Measurements from ENCODE around the gene SMAD5. TPM values are rescaled to one million over a fixed set of nuclear protein-coding genes. Genes with fewer than 3 reads are reported as not detected.

The SMAD5 gene
- total RNA-seq, 1 donor: 16.5 TPM

DNA sequence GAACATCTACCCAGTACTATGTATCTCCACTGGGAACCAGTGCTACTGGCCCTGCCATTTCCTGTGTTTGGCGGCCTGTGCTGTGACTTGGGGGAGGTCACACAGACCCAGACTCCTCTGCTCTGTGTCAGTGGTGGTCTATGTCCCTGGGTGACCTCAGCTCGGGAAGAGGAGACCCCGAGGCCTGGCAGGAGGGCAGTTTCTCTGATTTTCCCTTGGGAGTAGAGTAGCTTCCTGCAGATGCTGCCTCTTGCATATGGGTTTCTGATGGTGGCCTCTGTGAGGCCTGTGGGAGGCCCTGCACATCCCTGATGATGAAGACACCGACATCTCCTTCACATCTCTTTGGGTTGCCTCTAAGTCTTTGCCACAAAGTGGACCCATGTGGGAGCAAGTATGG, 73.3 kb downstream of the SMAD5 start:
- H3K27me3 ChIP-seq (ENCODE audit: insufficient read depth, low read length): no peaks in the 10 kb centered on the region
- H3K4me1 ChIP-seq (ENCODE audit: insufficient read depth, low read length): no peaks in the 10 kb centered on the region
- H3K9me3 ChIP-seq (ENCODE audit: low read depth, low read length): no peaks in the 10 kb centered on the region
- H3K4me3 ChIP-seq (ENCODE audit: low read length): no peak overlapping the region

DNA sequence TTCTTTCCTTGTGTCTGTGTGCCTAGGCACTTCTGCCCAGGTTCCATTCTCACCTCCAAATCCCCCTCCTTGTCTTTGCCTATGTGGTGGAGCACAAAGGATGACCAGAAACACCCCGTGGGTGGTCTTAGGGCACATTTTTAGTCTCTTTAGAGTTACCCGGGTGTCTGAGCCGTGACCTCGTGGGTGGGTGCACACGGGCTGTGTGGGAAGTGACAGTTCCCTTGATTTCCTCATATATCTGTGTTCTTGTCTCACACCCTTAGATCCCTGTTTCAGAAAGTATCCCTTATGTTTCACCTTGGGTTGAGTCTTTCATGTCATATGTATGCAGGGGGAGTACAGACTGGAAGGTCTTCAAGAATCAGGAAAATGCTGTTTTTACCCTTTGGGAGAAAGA, 73.7 kb downstream of the SMAD5 start:
- no peaks in the 10 kb centered on the region for H3K9me3 ChIP-seq (ENCODE audit: low read depth, low read length)
- no peaks in the 10 kb centered on the region for H3K27me3 ChIP-seq (ENCODE audit: insufficient read depth, low read length)
- H3K4me1 ChIP-seq (ENCODE audit: insufficient read depth, low read length): no peaks in the 10 kb centered on the region
- H3K4me3 ChIP-seq (ENCODE audit: low read length): no peak overlapping the region

DNA sequence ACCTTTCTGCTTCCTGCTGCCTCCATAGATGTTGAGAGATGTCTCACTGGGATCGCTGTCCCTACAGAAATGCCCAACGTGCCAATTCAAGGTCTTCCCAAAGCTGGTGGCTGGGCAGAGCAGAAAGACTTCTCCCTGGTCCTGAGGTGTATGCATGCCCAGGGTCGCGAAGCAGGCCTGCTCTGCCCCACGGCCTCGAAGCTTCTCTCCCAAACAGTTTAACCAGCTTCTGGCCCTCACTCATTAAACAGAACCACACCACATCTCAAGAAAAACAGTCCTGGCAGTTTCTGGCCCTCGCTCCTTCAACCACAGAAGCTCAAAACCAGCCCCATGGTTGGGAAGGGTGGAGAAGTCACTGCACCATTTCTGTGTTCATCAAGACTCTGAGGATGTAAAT, 75.0 kb downstream of the SMAD5 start:
- no peaks in the 10 kb centered on the region for H3K9me3 ChIP-seq (ENCODE audit: low read depth, low read length)
- no peak overlapping the region for H3K4me3 ChIP-seq (ENCODE audit: low read length)
- H3K4me1 ChIP-seq (ENCODE audit: insufficient read depth, low read length): no peaks in the 10 kb centered on the region
- no peaks in the 10 kb centered on the region for H3K27me3 ChIP-seq (ENCODE audit: insufficient read depth, low read length)

DNA sequence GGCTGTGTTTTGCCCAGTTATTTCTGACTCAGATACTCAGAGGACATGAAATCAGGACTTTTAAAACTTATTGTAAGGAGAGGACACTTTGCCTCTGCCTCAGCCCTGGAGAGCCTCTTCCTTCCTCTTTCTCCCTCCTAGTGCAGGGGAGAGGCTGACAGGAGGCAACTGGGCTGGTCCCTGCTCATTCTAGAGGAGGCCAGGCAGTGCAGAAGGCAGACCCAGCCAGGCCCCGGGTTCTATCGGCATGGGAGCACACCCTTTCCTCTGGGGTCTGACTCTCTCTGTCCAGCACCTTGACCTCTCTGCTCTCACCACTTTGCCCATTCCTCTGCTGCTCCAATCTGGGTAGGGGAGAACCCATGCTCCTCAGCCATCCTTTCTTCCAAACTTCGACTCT, 76.3 kb downstream of the SMAD5 start:
- no peaks in the 10 kb centered on the region for H3K4me1 ChIP-seq (ENCODE audit: insufficient read depth, low read length)
- no peak overlapping the region for H3K4me3 ChIP-seq (ENCODE audit: low read length)
- H3K9me3 ChIP-seq (ENCODE audit: low read depth, low read length): no peaks in the 10 kb centered on the region
- peaks cover 3% of the 10 kb centered on the region for H3K27me3 ChIP-seq (ENCODE audit: insufficient read depth, low read length)

DNA sequence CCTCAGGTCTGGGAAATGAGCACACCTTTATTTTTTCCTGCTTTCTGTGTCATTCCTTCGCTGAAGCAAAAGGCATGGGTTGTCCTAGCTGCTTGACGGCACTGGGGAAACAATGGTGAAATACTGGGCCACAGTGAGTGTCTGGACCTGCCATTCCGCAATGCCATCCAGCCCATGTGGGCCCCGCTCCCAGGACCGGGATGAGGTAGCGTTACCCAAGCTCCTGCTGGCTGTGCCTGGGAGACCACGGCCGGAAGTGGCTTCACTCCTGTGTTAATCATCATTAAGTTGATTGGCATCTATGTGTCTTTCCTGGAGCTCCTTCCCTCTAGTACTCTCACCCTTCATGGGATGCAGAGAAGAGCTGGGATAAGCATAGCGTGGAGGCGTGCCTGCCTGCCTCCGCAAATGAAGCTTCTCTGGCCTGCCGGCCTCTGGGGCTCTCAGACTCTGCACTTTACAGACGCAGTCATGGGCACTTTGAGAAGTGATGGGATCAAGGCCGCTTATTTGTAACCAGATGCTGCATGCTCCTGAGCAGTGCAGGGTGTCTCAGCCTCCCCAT, 76.8 kb downstream of the SMAD5 start:
- Histone ChIP-seq H3K4me1 (ENCODE audit: insufficient read depth, low read length) (no peaks in the 10 kb centered on the region), H3K27me3 (ENCODE audit: insufficient read depth, low read length) (peaks cover 3% of the 10 kb centered on the region), H3K4me3 (ENCODE audit: low read length) (no peak overlapping the region), H3K9me3 (ENCODE audit: low read depth, low read length) (no peaks in the 10 kb centered on the region)

DNA sequence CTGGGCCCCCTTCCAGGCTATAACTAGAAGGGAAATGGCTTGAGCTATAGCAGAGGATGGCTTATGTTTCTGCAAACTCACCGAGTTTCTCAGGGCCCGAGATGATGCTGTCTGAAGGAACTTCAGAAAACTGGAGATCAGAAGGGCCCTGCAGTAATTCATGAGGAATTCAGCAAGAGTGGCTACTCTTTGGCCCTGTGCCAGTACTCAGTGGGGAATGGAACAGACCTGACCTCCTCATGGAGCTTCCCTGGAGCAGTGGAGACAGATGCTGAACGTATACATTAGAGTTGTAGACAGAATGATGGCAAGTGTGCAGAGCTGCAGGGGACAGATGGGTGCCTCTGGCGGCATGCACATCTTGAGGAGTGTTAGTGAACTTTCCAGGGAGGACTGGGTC, 77.6 kb downstream of the SMAD5 start:
- Histone ChIP-seq H3K9me3 (ENCODE audit: low read depth, low read length) (no peaks in the 10 kb centered on the region), H3K4me1 (ENCODE audit: insufficient read depth, low read length) (no peaks in the 10 kb centered on the region), H3K4me3 (ENCODE audit: low read length) (no peak overlapping the region), H3K27me3 (ENCODE audit: insufficient read depth, low read length) (peaks cover 3% of the 10 kb centered on the region)

DNA sequence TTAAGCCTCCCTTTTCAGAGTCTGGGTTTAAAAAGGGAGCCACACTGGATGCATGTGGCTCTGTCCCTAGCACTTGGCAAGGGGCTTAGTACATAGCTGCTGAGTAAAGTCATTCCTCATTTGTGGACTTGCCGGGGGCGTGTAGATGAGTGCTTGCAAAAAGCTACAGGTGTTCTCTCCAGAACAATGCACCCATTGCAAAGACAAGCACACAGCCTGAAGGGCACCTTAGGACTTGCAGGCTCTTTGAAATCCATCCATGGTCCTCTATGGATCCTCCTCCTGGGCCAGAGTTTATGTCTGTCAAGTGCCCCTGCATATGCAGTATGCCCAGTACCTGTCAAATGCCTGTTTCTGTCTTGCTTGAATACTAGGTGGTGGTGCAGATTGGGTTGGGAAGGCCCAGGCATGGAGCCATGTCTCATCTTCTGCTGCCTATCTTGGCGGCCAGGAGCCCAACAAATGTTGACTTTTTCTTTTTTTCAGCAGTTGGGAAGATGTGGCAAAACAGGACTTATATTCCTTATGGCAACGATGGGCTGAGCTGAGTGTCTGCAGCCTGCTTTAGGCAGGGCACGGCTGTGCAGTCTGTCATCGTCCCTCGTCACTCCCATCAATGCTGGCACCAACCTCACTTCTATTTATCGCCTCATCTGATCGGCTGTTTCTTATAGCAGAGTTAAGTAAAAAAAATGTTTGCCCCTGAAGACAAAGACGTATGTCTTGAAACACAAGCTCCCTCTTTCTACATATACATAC, 78.8 kb downstream of the SMAD5 start:
- no peaks in the 10 kb centered on the region for H3K9me3 ChIP-seq (ENCODE audit: low read depth, low read length)
- H3K4me1 ChIP-seq (ENCODE audit: insufficient read depth, low read length): no peaks in the 10 kb centered on the region
- peaks cover 3% of the 10 kb centered on the region for H3K27me3 ChIP-seq (ENCODE audit: insufficient read depth, low read length)
- H3K4me3 ChIP-seq (ENCODE audit: low read length): no peak overlapping the region

DNA sequence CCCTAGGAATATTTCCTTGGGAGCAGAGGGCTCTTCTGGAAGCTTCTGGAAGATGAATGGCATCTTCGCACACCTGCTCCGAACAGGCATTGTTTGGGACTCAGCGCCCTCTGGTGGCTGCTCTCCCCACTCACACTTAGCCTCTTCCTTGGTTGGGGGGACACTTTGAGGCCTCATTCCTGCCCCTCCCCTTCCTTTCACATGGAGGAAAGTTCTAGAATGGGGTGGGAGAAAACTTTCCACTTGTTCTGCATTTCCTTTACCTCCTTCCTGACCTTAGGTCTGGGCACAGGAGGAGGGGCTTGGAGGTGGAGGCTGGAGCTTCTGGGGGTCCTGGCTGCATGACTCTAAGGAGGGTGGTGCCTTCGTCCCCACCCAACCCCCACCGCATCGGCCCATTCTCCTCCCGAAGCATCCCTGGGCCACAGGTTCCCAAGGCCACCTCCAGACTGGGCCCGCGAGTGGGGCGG, 79.6 kb downstream of the SMAD5 start:
- Histone ChIP-seq H3K4me3 (ENCODE audit: low read length) (no peak overlapping the region), H3K9me3 (ENCODE audit: low read depth, low read length) (no peaks in the 10 kb centered on the region), H3K27me3 (ENCODE audit: insufficient read depth, low read length) (peaks cover 3% of the 10 kb centered on the region), H3K4me1 (ENCODE audit: insufficient read depth, low read length) (no peaks in the 10 kb centered on the region)

DNA sequence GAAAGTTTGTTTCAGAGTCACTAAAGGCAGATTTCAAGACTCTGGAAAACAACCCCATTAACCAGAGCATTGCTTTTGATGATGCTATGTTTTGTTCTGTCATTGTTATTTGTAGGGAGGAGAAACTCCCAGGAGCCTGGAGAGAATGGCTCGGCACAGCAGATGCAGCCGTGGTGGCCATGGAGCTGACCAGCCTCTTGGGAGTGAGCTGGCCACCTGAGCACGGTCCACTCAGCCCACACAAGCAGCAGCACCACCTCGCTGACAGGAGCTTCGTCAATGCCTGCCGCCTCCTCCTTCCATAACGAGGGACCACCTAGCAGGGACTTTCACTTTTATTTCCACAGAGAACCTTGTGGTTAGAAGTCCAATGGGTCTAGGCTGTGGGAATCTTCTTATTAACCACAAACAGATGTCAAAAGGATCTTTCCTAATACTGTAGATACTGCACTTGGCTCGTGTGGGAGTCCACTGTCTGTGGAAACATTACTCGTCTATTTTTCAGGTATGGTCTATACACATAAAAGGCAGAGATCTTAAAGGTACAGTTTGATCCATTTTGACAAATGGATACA, 81.4 kb downstream of the SMAD5 start:
- H3K4me3 ChIP-seq (ENCODE audit: low read length): no peak overlapping the region
- H3K9me3 ChIP-seq (ENCODE audit: low read depth, low read length): no peaks in the 10 kb centered on the region
- peaks cover 3% of the 10 kb centered on the region for H3K27me3 ChIP-seq (ENCODE audit: insufficient read depth, low read length)

DNA sequence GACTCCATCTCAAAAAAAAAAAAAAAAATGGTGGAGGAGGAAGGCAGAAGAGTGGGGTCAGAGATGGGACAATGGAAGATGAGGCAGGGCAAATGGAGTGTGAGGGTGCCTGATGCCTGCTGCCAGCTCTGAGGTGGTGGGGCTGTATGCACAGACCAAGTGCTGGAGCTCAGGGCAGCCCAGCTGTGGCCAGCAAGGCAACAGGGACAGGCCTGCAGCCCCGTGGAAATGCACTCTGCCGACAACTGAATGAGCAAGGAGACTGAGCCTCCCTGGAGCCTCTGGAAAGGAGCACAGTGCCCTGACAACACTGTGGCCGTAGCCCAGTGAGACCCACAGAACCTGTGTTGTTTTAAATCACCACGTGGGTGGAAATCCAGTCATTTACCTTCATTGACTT, 83.2 kb downstream of the SMAD5 start:
- no peak overlapping the region for H3K4me3 ChIP-seq (ENCODE audit: low read length)
- H3K27me3 ChIP-seq (ENCODE audit: insufficient read depth, low read length): peaks cover 3% of the 10 kb centered on the region
- no peaks in the 10 kb centered on the region for H3K4me1 ChIP-seq (ENCODE audit: insufficient read depth, low read length)
- H3K9me3 ChIP-seq (ENCODE audit: low read depth, low read length): no peaks in the 10 kb centered on the region

More for the DNA sequence above, 81.4 kb downstream of the SMAD5 start:
- H3K4me1 ChIP-seq (ENCODE audit: insufficient read depth, low read length): no peaks in the 10 kb centered on the region

DNA sequence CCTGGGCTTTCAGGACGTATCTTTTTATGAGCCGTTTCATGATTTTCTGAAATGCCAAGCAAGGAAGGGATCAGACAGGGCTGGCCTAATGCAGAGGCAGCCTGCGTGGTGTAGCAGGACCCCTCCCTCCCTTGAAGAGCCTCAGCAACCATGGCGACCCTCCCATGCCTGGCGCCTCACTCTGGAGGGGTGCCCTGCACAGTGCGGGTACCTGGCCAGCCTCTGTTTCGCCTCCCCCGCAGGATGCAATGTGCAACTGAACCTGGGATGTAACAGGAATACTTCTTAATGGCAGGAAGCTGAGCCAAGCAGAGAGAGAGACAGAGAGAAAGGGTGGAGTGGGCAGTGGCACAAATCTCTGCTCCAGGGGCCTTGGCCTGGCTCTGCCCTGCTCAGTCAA, 83.6 kb downstream of the SMAD5 start:
- Histone ChIP-seq H3K9me3 (ENCODE audit: low read depth, low read length) (no peaks in the 10 kb centered on the region), H3K4me1 (ENCODE audit: insufficient read depth, low read length) (no peaks in the 10 kb centered on the region), H3K27me3 (ENCODE audit: insufficient read depth, low read length) (peaks cover 3% of the 10 kb centered on the region), H3K4me3 (ENCODE audit: low read length) (no peak overlapping the region)

DNA sequence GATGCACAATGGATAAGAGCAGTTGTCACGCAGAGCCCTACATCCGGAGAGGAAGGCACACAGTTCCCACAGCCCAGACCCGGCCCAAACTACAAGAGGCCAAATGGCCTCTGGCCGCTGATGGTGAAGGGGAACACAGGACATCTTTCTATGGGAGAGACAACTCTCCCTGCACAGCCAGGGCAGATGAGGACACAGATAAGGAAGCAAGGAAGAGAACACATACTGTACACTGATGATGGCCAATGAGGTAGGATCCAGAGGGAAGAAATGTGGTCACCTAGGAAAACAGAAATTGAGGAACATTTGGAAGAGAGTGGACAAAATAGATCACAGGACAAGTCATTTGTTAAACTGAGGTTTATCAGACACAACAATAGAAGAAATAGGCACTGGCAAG, 88.7 kb downstream of the SMAD5 start:
- Histone ChIP-seq H3K27me3 (ENCODE audit: insufficient read depth, low read length) (no peaks in the 10 kb centered on the region), H3K9me3 (ENCODE audit: low read depth, low read length) (no peaks in the 10 kb centered on the region), H3K4me1 (ENCODE audit: insufficient read depth, low read length) (no peaks in the 10 kb centered on the region), H3K4me3 (ENCODE audit: low read length) (no peak overlapping the region)

DNA sequence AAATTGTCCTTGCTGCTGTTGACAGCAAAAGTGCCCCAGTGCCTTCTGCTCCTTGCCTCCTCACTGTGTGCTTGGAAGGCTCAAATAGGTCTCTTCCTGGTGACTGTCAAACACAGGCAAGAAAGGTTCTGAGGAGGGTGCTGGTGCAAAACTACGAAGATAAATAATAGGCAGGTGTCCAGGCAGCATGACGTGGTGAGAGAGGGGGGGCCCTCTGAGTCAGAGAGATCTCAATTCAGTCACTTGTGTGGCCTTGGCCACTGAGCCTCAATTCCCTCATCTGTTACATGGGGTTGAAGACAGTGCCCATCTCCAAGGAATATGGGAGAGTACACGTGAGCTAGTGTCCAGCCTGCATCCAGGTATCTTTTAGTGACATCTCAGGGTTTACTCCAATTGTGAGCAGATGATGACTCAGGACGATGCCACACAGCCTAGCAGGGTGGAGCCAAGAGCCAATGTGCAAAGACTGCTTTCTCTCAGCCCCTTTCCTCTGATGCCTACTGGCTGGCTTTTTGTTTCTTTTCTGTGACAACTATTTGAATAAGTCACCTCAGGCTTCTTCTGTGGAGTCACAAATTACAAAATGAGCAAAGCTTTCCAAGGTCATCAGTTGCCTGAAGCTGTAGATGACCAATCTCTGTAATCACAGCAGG, 90.1 kb downstream of the SMAD5 start:
- H3K9me3 ChIP-seq (ENCODE audit: low read depth, low read length): no peaks in the 10 kb centered on the region
- no peaks in the 10 kb centered on the region for H3K27me3 ChIP-seq (ENCODE audit: insufficient read depth, low read length)
- H3K4me1 ChIP-seq (ENCODE audit: insufficient read depth, low read length): no peaks in the 10 kb centered on the region
- no peak overlapping the region for H3K4me3 ChIP-seq (ENCODE audit: low read length)

DNA sequence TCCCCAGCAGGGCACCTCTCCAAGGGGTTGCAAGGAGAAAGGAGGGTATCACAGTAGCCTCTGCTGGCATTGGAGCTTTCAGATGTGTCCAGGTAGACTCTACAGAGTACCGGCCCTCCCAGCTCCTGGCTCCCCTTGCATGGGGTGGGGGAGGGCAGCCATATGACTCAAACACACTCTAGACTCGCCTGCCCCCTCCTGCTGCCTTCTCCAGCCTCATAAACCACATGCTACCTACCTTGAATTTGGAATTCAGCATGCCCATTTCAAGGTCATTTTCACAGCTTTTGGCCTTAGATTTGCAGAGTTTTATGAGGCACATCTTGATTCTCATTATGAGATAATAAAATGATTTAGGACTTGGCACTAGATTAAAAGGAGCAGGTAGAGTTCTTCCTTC, 93.2 kb downstream of the SMAD5 start:
- H3K4me3 ChIP-seq (ENCODE audit: low read length): no peak overlapping the region
- no peaks in the 10 kb centered on the region for H3K4me1 ChIP-seq (ENCODE audit: insufficient read depth, low read length)
- H3K27me3 ChIP-seq (ENCODE audit: insufficient read depth, low read length): no peaks in the 10 kb centered on the region
- no peaks in the 10 kb centered on the region for H3K9me3 ChIP-seq (ENCODE audit: low read depth, low read length)

DNA sequence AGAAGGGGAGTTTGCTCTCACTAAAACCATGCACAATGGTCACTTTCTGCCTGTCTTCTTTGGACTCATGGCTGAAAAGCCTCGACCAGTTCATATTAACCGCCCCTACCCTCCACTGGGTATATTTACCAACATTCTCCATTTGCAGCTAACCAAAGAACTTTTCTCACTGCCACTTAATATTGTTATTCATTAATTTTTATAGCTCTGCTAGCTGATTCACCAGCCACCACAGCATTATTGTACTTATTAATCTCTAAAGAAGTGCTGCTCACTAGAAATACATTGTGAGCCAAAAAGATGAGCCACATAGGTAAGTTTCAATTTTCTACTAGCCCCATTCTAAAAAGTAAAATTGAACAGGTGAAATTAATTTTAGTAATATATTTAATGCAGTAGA, 93.8 kb downstream of the SMAD5 start:
- H3K27me3 ChIP-seq (ENCODE audit: insufficient read depth, low read length): no peaks in the 10 kb centered on the region
- H3K4me3 ChIP-seq (ENCODE audit: low read length): no peak overlapping the region
- H3K9me3 ChIP-seq (ENCODE audit: low read depth, low read length): no peaks in the 10 kb centered on the region
- no peaks in the 10 kb centered on the region for H3K4me1 ChIP-seq (ENCODE audit: insufficient read depth, low read length)
